ENCODE measurements around the gene ARL5B. TPM values are rescaled to one million over a fixed set of nuclear protein-coding genes. Genes with fewer than 3 reads are reported as not detected.

ARL5B gene
- total RNA-seq, 1 donor, result 19.5 TPM

GRCh38 chr10:18647151-18647550 lies 12.1 kb upstream of the ARL5B start:
- H3K9me3 ChIP-seq (ENCODE audit: low read depth, low read length), result no peaks in the 10 kb centered on the region
- no peak for TF ChIP-seq CTCF (IDR thresholded peaks at IDR 0.05; ENCODE audit: extremely low read depth, low read depth, low read length)
- no peak for DNase-seq (ENCODE audit: insufficient read length, low spot score, missing footprints)

GRCh38 chr10:18647945-18648344 lies 11.3 kb upstream of the ARL5B start:
- H3K27me3 ChIP-seq (ENCODE audit: insufficient read depth, low read length), result no peaks in the 10 kb centered on the region
- H2AFZ ChIP-seq (ENCODE audit: low read length), result no peak overlapping the region
- no peak overlapping the region for H3K4me2 ChIP-seq (ENCODE audit: insufficient read depth, low read length)
- no peaks in the 10 kb centered on the region for H3K9me3 ChIP-seq (ENCODE audit: low read depth, low read length)
- no peaks in the 10 kb centered on the region for H4K20me1 ChIP-seq (ENCODE audit: insufficient read depth, low read length)
- no peaks in the 10 kb centered on the region for H3K36me3 ChIP-seq (ENCODE audit: insufficient read depth, low read length)
- no peak for DNase-seq (ENCODE audit: insufficient read length, low spot score, missing footprints)
- peaks cover 13% of the 10 kb centered on the region for H3K4me1 ChIP-seq (ENCODE audit: insufficient read depth, low read length)
- H3K27ac ChIP-seq (ENCODE audit: low read depth, low read length), result no peak overlapping the region
- no peak for TF ChIP-seq CTCF (IDR thresholded peaks at IDR 0.05; ENCODE audit: extremely low read depth, low read depth, low read length)
- no peak overlapping the region for H3K4me3 ChIP-seq (ENCODE audit: insufficient read depth, low read length)
- H3K79me2 ChIP-seq (ENCODE audit: insufficient read depth, low read length), result peaks cover 23% of the 10 kb centered on the region

More at GRCh38 chr10:18647151-18647550, 12.1 kb upstream of the ARL5B start:
- H4K20me1 ChIP-seq (ENCODE audit: insufficient read depth, low read length), result no peaks in the 10 kb centered on the region
- no peak overlapping the region for H3K4me3 ChIP-seq (ENCODE audit: insufficient read depth, low read length)
- H3K27me3 ChIP-seq (ENCODE audit: insufficient read depth, low read length), result no peaks in the 10 kb centered on the region
- H3K4me2 ChIP-seq (ENCODE audit: insufficient read depth, low read length), result no peak overlapping the region
- peaks cover 12% of the 10 kb centered on the region for H3K4me1 ChIP-seq (ENCODE audit: insufficient read depth, low read length)
- no peak overlapping the region for H3K27ac ChIP-seq (ENCODE audit: low read depth, low read length)
- no peaks in the 10 kb centered on the region for H3K36me3 ChIP-seq (ENCODE audit: insufficient read depth, low read length)
- H3K79me2 ChIP-seq (ENCODE audit: insufficient read depth, low read length), result peaks cover 23% of the 10 kb centered on the region
- no peak overlapping the region for H2AFZ ChIP-seq (ENCODE audit: low read length)

GRCh38 chr10:18649364-18649959 lies 9.8 kb upstream of the ARL5B start:
- Histone ChIP-seq H3K27me3 (ENCODE audit: insufficient read depth, low read length) (no peaks in the 10 kb centered on the region), H3K27ac (ENCODE audit: low read depth, low read length) (no peak overlapping the region), H3K9me3 (ENCODE audit: low read depth, low read length) (no peaks in the 10 kb centered on the region), H2AFZ (ENCODE audit: low read length) (no peak overlapping the region), H4K20me1 (ENCODE audit: insufficient read depth, low read length) (no peaks in the 10 kb centered on the region), H3K36me3 (ENCODE audit: insufficient read depth, low read length) (no peaks in the 10 kb centered on the region), H3K79me2 (ENCODE audit: insufficient read depth, low read length) (peaks cover 23% of the 10 kb centered on the region), H3K4me1 (ENCODE audit: insufficient read depth, low read length) (peaks cover 13% of the 10 kb centered on the region), H3K4me3 (ENCODE audit: insufficient read depth, low read length) (peak overlapping the region; percentile 2), H3K4me2 (ENCODE audit: insufficient read depth, low read length) (peak overlapping the region; percentile 95)
- no peak for TF ChIP-seq CTCF (IDR thresholded peaks at IDR 0.05; ENCODE audit: extremely low read depth, low read depth, low read length)
- no peak for DNase-seq (ENCODE audit: insufficient read length, low spot score, missing footprints)

- no peaks in the 10 kb centered on the region for H3K27me3 ChIP-seq (ENCODE audit: insufficient read depth, low read length)
- H3K27ac ChIP-seq (ENCODE audit: low read depth, low read length), result peak overlapping the region; percentile 80
- no peaks in the 10 kb centered on the region for H3K36me3 ChIP-seq (ENCODE audit: insufficient read depth, low read length)
- no peak for TF ChIP-seq CTCF (IDR thresholded peaks at IDR 0.05; ENCODE audit: extremely low read depth, low read depth, low read length)
- peak overlapping the region; percentile 92 for H2AFZ ChIP-seq (ENCODE audit: low read length)
- DNase-seq (ENCODE audit: insufficient read length, low spot score, missing footprints), result no peak
- H3K4me2 ChIP-seq (ENCODE audit: insufficient read depth, low read length), result peak overlapping the region; percentile 95
- H4K20me1 ChIP-seq (ENCODE audit: insufficient read depth, low read length), result no peaks in the 10 kb centered on the region
- H3K79me2 ChIP-seq (ENCODE audit: insufficient read depth, low read length), result peaks cover 23% of the 10 kb centered on the region
- H3K4me1 ChIP-seq (ENCODE audit: insufficient read depth, low read length), result peaks cover 13% of the 10 kb centered on the region
- H3K9me3 ChIP-seq (ENCODE audit: low read depth, low read length), result no peaks in the 10 kb centered on the region
- peak overlapping the region; percentile 84 for H3K4me3 ChIP-seq (ENCODE audit: insufficient read depth, low read length)
Observed at GRCh38 chr10:18650404-18650997, 8.7 kb upstream of the ARL5B start.
